Measurements from ENCODE around the gene MEGF6. TPM values are rescaled to one million over a fixed set of nuclear protein-coding genes. Genes with fewer than 3 reads are reported as not detected.

MEGF6 gene
- total RNA-seq, 2 donors from 2014 or later = 83.0 to 103 TPM

DNA sequence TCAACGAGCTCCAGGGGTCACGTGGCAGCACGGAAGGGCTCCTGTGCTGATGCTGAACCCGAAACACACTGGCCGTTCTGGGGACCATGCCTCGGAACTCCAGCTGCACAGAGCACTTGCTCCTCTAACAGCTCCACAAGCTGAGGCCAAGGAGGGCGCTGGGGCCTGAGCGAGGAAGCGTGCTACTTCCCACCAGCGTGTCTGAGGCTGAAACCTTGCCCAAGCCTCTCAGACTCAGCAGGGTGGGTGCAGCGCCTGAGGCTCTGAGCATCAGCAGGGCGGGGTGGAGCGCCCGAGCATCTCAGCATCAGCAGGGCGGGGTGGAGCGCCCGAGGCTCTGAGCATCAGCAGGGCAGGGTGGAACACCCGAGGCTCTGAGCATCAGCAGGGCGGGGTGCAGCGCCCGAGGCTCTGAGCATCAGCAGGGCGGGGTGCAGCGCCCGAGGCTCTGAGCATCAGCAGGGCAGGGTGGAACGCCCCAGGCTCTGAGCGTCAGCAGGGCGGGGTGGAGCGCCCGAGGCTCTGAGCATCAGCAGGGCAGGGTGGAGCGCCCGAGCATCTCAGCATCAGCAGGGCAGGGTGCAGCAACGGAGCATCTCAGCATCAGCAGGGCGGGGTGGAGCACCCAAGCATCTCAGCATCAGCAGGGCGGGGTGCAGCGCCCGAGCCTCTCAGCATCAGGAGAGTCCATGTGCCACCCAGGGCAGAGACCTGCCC lies 29.0 kb upstream of the MEGF6 start:
- Mint-ChIP-seq H3K27me3 (ENCODE audit: insufficient read depth) (no peaks in the 10 kb centered on the region), H3K4me3 (no peak overlapping the region), H3K9me3 (no peaks in the 10 kb centered on the region), H3K27ac (no peak overlapping the region), H3K36me3 (ENCODE audit: low read depth) (peaks cover 44% of the 10 kb centered on the region), H3K4me1 (no peaks in the 10 kb centered on the region)
- H3K9ac ChIP-seq (ENCODE audit: extremely low read depth, low read length, poor library complexity, severe bottlenecking) = no peak overlapping the region
- H3K27ac ChIP-seq (ENCODE audit: low read depth, low read length) = no peak overlapping the region
- H3K4me1 ChIP-seq (ENCODE audit: control insufficient read depth, insufficient read depth, low read length) = no peaks in the 10 kb centered on the region
- WGBS, 2 experiments (ENCODE audit: insufficient coverage in 1 of 2, insufficient read length in 1 of 2) = 90 to 92% methylated on average over 17 to 36 of the region's 36 CpGs
- no peak overlapping the region for H3K4me3 ChIP-seq (ENCODE audit: low read length)
- no peaks in the 10 kb centered on the region for H3K27me3 ChIP-seq (ENCODE audit: control insufficient read depth, insufficient read depth, low read length, poor library complexity, severe bottlenecking)
- peaks cover 27% of the 10 kb centered on the region for H3K36me3 ChIP-seq (ENCODE audit: control insufficient read depth, insufficient read depth, low read length)
- H3K9me3 ChIP-seq (ENCODE audit: control insufficient read depth, low read length) = no peaks in the 10 kb centered on the region
- DNase-seq = no peak
- TF ChIP-seq, protein P1, sequence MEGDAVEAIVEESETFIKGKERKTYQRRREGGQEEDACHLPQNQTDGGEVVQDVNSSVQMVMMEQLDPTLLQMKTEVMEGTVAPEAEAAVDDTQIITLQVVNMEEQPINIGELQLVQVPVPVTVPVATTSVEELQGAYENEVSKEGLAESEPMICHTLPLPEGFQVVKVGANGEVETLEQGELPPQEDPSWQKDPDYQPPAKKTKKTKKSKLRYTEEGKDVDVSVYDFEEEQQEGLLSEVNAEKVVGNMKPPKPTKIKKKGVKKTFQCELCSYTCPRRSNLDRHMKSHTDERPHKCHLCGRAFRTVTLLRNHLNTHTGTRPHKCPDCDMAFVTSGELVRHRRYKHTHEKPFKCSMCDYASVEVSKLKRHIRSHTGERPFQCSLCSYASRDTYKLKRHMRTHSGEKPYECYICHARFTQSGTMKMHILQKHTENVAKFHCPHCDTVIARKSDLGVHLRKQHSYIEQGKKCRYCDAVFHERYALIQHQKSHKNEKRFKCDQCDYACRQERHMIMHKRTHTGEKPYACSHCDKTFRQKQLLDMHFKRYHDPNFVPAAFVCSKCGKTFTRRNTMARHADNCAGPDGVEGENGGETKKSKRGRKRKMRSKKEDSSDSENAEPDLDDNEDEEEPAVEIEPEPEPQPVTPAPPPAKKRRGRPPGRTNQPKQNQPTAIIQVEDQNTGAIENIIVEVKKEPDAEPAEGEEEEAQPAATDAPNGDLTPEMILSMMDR (conservative IDR thresholded peaks at IDR 0.05) = no peak

DNA sequence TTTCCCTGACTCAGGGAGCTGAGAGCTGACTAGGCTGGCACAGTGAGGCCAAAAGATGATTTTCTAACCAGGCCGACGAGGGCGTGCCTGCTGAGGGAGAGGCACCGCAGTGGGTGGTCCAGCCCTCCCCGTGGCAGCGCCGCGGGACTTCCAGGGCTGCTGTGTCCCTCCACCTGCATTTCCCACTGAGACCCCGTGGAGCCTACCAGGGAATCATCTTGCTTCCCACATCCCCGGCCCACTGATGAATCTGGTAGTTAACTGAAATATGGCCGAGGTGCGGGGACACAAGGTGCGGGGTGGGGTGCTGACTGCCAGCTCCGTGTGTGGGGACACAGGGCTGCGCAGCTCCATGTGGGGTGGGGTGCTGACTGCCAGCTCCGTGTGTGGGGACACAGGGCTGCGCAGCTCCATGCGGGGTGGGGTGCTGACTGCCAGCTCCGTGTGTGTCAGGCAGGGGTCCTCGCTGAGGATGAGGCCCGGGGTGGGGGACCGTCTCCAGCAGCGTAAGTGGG lies 28.1 kb upstream of the MEGF6 start:
- Mint-ChIP-seq H3K36me3 (ENCODE audit: low read depth) (peaks cover 49% of the 10 kb centered on the region), H3K27ac (no peak overlapping the region)
- WGBS, 2 experiments (ENCODE audit: insufficient coverage in 1 of 2, insufficient read length in 1 of 2) = 92 to 95% methylated on average over 18 to 23 of the region's 23 CpGs

DNA sequence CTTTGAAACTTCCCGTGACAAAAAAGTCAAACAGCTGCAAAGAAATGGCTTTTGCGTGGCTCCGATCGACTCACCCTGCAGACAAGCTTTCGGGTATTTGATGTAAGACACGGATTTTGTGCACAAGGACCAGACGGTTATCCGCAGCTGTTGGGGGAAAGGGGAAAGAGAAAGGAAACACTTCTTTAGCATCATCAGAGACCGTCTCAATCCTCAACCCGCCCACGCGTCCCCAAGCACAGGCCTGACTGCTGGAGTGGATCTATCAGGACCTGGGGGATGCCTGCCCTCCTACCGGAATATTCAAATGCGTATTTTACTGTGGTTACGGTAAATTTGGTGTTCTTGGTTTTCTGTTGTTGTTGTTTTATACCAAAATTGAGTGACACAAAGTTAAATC lies 27.4 kb upstream of the MEGF6 start:
- Mint-ChIP-seq H3K4me3 (no peak overlapping the region), H3K4me1 (no peaks in the 10 kb centered on the region), H3K27me3 (ENCODE audit: insufficient read depth) (no peaks in the 10 kb centered on the region), H3K36me3 (ENCODE audit: low read depth) (peaks cover 52% of the 10 kb centered on the region), H3K27ac (no peak overlapping the region), H3K9me3 (no peaks in the 10 kb centered on the region)
- no peaks in the 10 kb centered on the region for H3K9me3 ChIP-seq (ENCODE audit: control insufficient read depth, low read length)
- TF ChIP-seq, protein P1 (conservative IDR thresholded peaks at IDR 0.05) = no peak
- DNase-seq = no peak
- H3K4me3 ChIP-seq (ENCODE audit: low read length) = no peak overlapping the region
- no peak overlapping the region for H3K27ac ChIP-seq (ENCODE audit: low read depth, low read length)
- H3K4me1 ChIP-seq (ENCODE audit: control insufficient read depth, insufficient read depth, low read length) = no peaks in the 10 kb centered on the region
- peaks cover 32% of the 10 kb centered on the region for H3K36me3 ChIP-seq (ENCODE audit: control insufficient read depth, insufficient read depth, low read length)
- no peak overlapping the region for H3K9ac ChIP-seq (ENCODE audit: extremely low read depth, low read length, poor library complexity, severe bottlenecking)
- 94 to 96% methylated on average over 12 to 15 of the region's 15 CpGs for WGBS, 2 experiments (ENCODE audit: insufficient coverage in 1 of 2, insufficient read length in 1 of 2)
- no peaks in the 10 kb centered on the region for H3K27me3 ChIP-seq (ENCODE audit: control insufficient read depth, insufficient read depth, low read length, poor library complexity, severe bottlenecking)

More for the DNA sequence above, 28.1 kb upstream of the MEGF6 start:
- H3K4me1 ChIP-seq (ENCODE audit: control insufficient read depth, insufficient read depth, low read length) = no peaks in the 10 kb centered on the region
- no peaks in the 10 kb centered on the region for H3K9me3 ChIP-seq (ENCODE audit: control insufficient read depth, low read length)
- H3K36me3 ChIP-seq (ENCODE audit: control insufficient read depth, insufficient read depth, low read length) = peaks cover 32% of the 10 kb centered on the region
- no peak overlapping the region for H3K4me3 ChIP-seq (ENCODE audit: low read length)
- TF ChIP-seq, protein P1 (conservative IDR thresholded peaks at IDR 0.05) = no peak
- H3K9me3 Mint-ChIP-seq = no peaks in the 10 kb centered on the region
- no peaks in the 10 kb centered on the region for H3K4me1 Mint-ChIP-seq
- no peak for DNase-seq
- no peak overlapping the region for H3K9ac ChIP-seq (ENCODE audit: extremely low read depth, low read length, poor library complexity, severe bottlenecking)
- H3K27me3 Mint-ChIP-seq (ENCODE audit: insufficient read depth) = no peaks in the 10 kb centered on the region
- no peak overlapping the region for H3K4me3 Mint-ChIP-seq
- no peaks in the 10 kb centered on the region for H3K27me3 ChIP-seq (ENCODE audit: control insufficient read depth, insufficient read depth, low read length, poor library complexity, severe bottlenecking)
- no peak overlapping the region for H3K27ac ChIP-seq (ENCODE audit: low read depth, low read length)
